B cell (primary cell): ENCODE measurements around the gene ABCA1. TPM values are rescaled to one million over a fixed set of nuclear protein-coding genes. Genes with fewer than 3 reads are reported as not detected.

Experiments used
- ATAC-seq: fragments of 200-7000 bp; cut with Tn5 transposase; one replicate; pipeline ENCODE4 v1.10.0; 2021; ENCODE audit warnings: low read depth, mild to moderate bottlenecking, moderate number of reproducible peaks, moderate library complexity
- CTCF ChIA-PET: fragments of 350-600 bp; sonication (Branson Sonifier 250); formaldehyde crosslinking; loops from one replicate; lab custom pipeline; 2021; ENCODE audit warnings: antibody characterized with exemption, inconsistent platforms; lab: Charles Lee
- POLR2A ChIA-PET: fragments of 350-600 bp; sonication (Branson Sonifier 250); formaldehyde crosslinking; loops from one replicate; lab custom pipeline; 2021; ENCODE audit warnings: antibody characterized with exemption; lab: Charles Lee
- DNase-seq: peaks from one replicate; pipeline ENCODE4 v3.0.0; 2013
- H2AFZ ChIP-seq: 2 replicates; pipeline ENCODE4 v1.6.1; 2012; ENCODE audit warnings: mild to moderate bottlenecking, low read depth, low read length; ENCODE audit not compliant: insufficient read depth, poor library complexity, severe bottlenecking
- H3K27ac ChIP-seq, 2 donors: 1 replicate in 1 of 2; 2 replicates in 1 of 2; pipeline ENCODE4 v1.5.1; 2012 to 2013; ENCODE audit warnings: low read length in 2 of 2, mild to moderate bottlenecking in 2 of 2, moderate library complexity in 1 of 2
- H3K27me3 ChIP-seq, 4 experiments: fragments of 200-600 bp in 1 of 4; sonication (generic) in 1 of 4; replicated peaks in 1 of 4; 1 replicate in 2 of 4; 2 replicates in 2 of 4; pipeline versions ENCODE4 v1.6.1 to v1.7.0; 2013 to 2016; ENCODE audit warnings: low read length in 3 of 4, mild to moderate bottlenecking in 2 of 4, mixed read lengths in 1 of 4, moderate library complexity in 1 of 4; ENCODE audit not compliant: insufficient read depth in 4 of 4, control insufficient read depth in 3 of 4; ENCODE audit errors: control extremely low read depth in 1 of 4
- H3K36me3 ChIP-seq, 2 experiments: replicated peaks in 1 of 2; 1 replicate in 1 of 2; 2 replicates in 1 of 2; pipeline versions ENCODE4 v1.6.1 to v1.7.1; 2013; ENCODE audit warnings: low read length in 1 of 2; ENCODE audit not compliant: insufficient read depth in 2 of 2, control insufficient read depth in 1 of 2; ENCODE audit errors: control extremely low read depth in 1 of 2, extremely low read depth in 1 of 2
- H3K4me1 ChIP-seq, 2 donors: fragments of 200-600 bp in 1 of 2; sonication (generic) in 1 of 2; 1 replicate in 1 of 2; 2 replicates in 1 of 2; pipeline versions ENCODE4 v1.5.1 to v1.6.1; 2013 to 2017; ENCODE audit warnings: low read length in 2 of 2; ENCODE audit not compliant: control insufficient read depth in 2 of 2, insufficient read depth in 2 of 2
- H3K4me2 ChIP-seq: replicated peaks from 2 replicates; pipeline ENCODE3; 2012; ENCODE audit warnings: mild to moderate bottlenecking, low read depth, low read length; ENCODE audit not compliant: poor library complexity, severe bottlenecking
- H3K4me3 ChIP-seq, 5 experiments: fragments of 200-600 bp in 1 of 5; sonication (generic) in 1 of 5; 1 replicate in 3 of 5; 2 replicates in 2 of 5; pipeline versions ENCODE4 v1.5.1 to v1.7.0; 2011 to 2016; ENCODE audit warnings: low read length in 4 of 5, mild to moderate bottlenecking in 4 of 5, low read depth in 2 of 5, control low read depth in 1 of 5, moderate library complexity in 1 of 5; ENCODE audit not compliant: insufficient read depth in 1 of 5; ENCODE audit errors: control extremely low read depth in 1 of 5, extremely low read depth in 1 of 5
- H3K79me2 ChIP-seq: fragments of 200-600 bp; sonication (generic); one replicate; pipeline ENCODE4 v1.6.0; 2016; ENCODE audit warnings: low read length; ENCODE audit not compliant: control insufficient read depth, insufficient read depth
- H3K9ac ChIP-seq: fragments of 200-600 bp; sonication (generic); 2 replicates; pipeline ENCODE4 v1.6.1; 2017; ENCODE audit warnings: mild to moderate bottlenecking, low read length, moderate library complexity
- H3K9me3 ChIP-seq, 3 donors: one replicate each; pipeline versions ENCODE4 v1.6.1 to v1.7.1; 2013; ENCODE audit warnings: low read length in 2 of 3; ENCODE audit not compliant: control insufficient read depth in 2 of 3, insufficient read depth in 1 of 3; ENCODE audit errors: control extremely low read depth in 1 of 3
- H4K20me1 ChIP-seq: 2 replicates; pipeline ENCODE4 v1.6.0; 2012; ENCODE audit warnings: mild to moderate bottlenecking, low read length; ENCODE audit not compliant: insufficient read depth, control insufficient read depth, poor library complexity, severe bottlenecking
- H3K27ac Mint-ChIP-seq: one replicate; pipeline ENCODE4 v1.8.0; 2021; ENCODE audit warnings: mixed read lengths
- H3K27me3 Mint-ChIP-seq: one replicate; pipeline ENCODE4 v1.8.0; 2021; ENCODE audit warnings: mixed read lengths
- H3K4me1 Mint-ChIP-seq: one replicate; pipeline ENCODE4 v1.8.0; 2021; ENCODE audit warnings: mixed read lengths
- H3K4me3 Mint-ChIP-seq: one replicate; pipeline ENCODE4 v1.8.0; 2021; ENCODE audit warnings: mixed read lengths
- H3K9me3 Mint-ChIP-seq: one replicate; pipeline ENCODE4 v1.8.0; 2022; ENCODE audit warnings: mixed read lengths; ENCODE audit not compliant: insufficient read depth
- EZH2 ChIP-seq: IDR thresholded peaks from 2 replicates; pipeline ENCODE4 v1.6.1; 2012; ENCODE audit warnings: borderline replicate concordance, low read depth, mild to moderate bottlenecking, moderate library complexity, low read length; ENCODE audit not compliant: insufficient read depth, poor library complexity, severe bottlenecking
- WGBS: methylation state at CpG from one replicate; pipeline ENCODE4 v1.1.5; 2013; ENCODE audit warnings: missing lambda C conversion rate; ENCODE audit not compliant: insufficient coverage; 5-methylcytosine and 5-hydroxymethylcytosine counted together
- intact Hi-C: fragments of 100-400 bp; cut with micrococcal nuclease; formaldehyde crosslinking; loops from one replicate; pipeline ENCODE4 v1.10.0; 2022
- polyA plus RNA-seq: library from polyadenylated mRNA; depleted of rRNA; stranded (reverse); fragments of >200 nt; gene quantifications from 2 replicates; pipeline ENCODE4 v1.2.3, GENCODE V29; 2012
- total RNA-seq, 2 donors: library from RNA; stranded (reverse); fragments of 120-200 nt in 1 of 2; gene quantifications; 1 replicate in 1 of 2; 2 replicates in 1 of 2; pipeline versions ENCODE4 v1.2.3 to v1.2.4, GENCODE V29; 2013 to 2022
- TF ChIP-seq, protein P1 (sequence below): fragments of 200-600 bp; IDR thresholded peaks from one replicate; pipeline ENCODE4 v1.8.0; 2022; ENCODE audit warnings: antibody characterized with exemption, mild to moderate bottlenecking

The ABCA1 gene
- total and polyA plus RNA-seq, 2 donors (not counting 1 experiment from before 2014, with no cell fraction given), result 5.2 to 24.0 TPM

DNA sequence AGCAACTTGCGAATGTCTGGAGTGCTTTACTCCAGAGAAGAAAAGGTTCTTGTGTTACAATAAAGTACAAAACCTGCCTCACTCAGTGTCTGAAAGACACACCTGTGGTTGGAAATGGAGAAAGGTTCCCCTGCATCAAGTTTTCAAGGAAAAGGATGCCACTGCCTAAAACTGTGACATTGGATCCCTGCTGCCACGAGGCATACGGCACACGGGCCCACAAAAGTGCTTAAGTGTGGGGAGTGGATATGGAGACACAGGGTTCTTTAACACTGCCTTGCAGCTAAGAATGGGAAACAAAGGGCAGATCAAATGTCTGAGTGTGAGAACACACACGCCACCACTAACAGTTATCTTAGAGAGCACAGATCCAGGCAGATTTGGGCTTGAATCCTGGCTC lies 89.0 kb downstream of the ABCA1 start:
- DNase-seq, result no peak
- Histone ChIP-seq H4K20me1 (no peaks in the 10 kb centered on the region), H3K4me3 (no peak overlapping the region), H3K9me3 (no peaks in the 10 kb centered on the region), H3K4me2 (no peak overlapping the region), H2AFZ (no peak overlapping the region), H3K79me2 (no peaks in the 10 kb centered on the region), H3K4me1 (no peaks in the 10 kb centered on the region), H3K27me3 (no peaks in the 10 kb centered on the region), H3K27ac (no peak overlapping the region), H3K9ac (no peak overlapping the region), H3K36me3 (peaks cover 0 to 64% of the 10 kb centered on the region in 2 experiments)
- H3K4me1 Mint-ChIP-seq, result no peaks in the 10 kb centered on the region
- intact Hi-C loops, result no loop called here
- no peak overlapping the region for H3K27ac Mint-ChIP-seq
- no peak for ATAC-seq
- no peaks in the 10 kb centered on the region for H3K9me3 Mint-ChIP-seq
- WGBS, result 100% methylated on average over 3 of the region's 5 CpGs
- TF ChIP-seq, protein P1, sequence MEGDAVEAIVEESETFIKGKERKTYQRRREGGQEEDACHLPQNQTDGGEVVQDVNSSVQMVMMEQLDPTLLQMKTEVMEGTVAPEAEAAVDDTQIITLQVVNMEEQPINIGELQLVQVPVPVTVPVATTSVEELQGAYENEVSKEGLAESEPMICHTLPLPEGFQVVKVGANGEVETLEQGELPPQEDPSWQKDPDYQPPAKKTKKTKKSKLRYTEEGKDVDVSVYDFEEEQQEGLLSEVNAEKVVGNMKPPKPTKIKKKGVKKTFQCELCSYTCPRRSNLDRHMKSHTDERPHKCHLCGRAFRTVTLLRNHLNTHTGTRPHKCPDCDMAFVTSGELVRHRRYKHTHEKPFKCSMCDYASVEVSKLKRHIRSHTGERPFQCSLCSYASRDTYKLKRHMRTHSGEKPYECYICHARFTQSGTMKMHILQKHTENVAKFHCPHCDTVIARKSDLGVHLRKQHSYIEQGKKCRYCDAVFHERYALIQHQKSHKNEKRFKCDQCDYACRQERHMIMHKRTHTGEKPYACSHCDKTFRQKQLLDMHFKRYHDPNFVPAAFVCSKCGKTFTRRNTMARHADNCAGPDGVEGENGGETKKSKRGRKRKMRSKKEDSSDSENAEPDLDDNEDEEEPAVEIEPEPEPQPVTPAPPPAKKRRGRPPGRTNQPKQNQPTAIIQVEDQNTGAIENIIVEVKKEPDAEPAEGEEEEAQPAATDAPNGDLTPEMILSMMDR, result no peak
- TF ChIP-seq EZH2, result no peak
- no peaks in the 10 kb centered on the region for H3K27me3 Mint-ChIP-seq
- no peak overlapping the region for H3K4me3 Mint-ChIP-seq
- ChIA-PET POLR2A (no interaction called here), CTCF (no interaction called here)

DNA sequence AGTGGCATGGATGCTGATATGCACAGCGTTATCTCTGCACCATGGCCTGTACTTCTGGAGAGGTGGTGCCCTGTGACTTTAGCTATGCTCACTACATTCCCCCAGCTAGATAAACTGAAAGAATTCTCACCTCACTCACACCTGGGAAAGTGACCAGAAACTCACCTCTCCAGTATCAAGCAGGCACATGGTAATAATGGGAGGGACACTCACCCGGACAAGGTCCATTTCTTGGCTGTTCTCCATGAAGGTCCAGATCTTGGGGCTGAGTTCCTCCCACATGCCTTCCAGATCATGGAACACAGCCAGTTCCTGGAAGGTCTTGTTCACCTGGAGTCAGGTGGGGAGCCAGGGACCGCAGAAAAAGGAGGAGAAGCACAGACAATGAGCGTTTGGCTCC lies 91.2 kb downstream of the ABCA1 start:
- Mint-ChIP-seq H3K27me3 (no peaks in the 10 kb centered on the region), H3K27ac (no peak overlapping the region), H3K4me3 (no peak overlapping the region), H3K9me3 (no peaks in the 10 kb centered on the region), H3K4me1 (no peaks in the 10 kb centered on the region)
- H3K9ac ChIP-seq, result no peak overlapping the region
- ChIA-PET CTCF (no interaction called here), POLR2A (no interaction called here)
- peaks cover 0 to 66% of the 10 kb centered on the region in 2 experiments for H3K36me3 ChIP-seq
- WGBS, result 100% methylated on average over 3 of the region's 4 CpGs
- intact Hi-C loops, result no loop called here
- H3K4me3 ChIP-seq, result no peak overlapping the region
- no peaks in the 10 kb centered on the region for H4K20me1 ChIP-seq
- H3K27me3 ChIP-seq, result no peaks in the 10 kb centered on the region
- H3K4me2 ChIP-seq, result no peak overlapping the region
- no peaks in the 10 kb centered on the region for H3K9me3 ChIP-seq
- H3K27ac ChIP-seq, result no peak overlapping the region
- TF ChIP-seq, protein P1, result no peak
- TF ChIP-seq EZH2, result no peak
- ATAC-seq (no peak), DNase-seq (no peak)
- no peak overlapping the region for H2AFZ ChIP-seq
- H3K4me1 ChIP-seq, result no peaks in the 10 kb centered on the region
- H3K79me2 ChIP-seq, result no peaks in the 10 kb centered on the region
